ENCODE data around the gene RASSF10.

Gene RASSF10

GRCh38 chr11:12994476-12994875 lies 14.6 kb upstream of the RASSF10 start:
- H4K8ac ChIP-seq (ENCODE audit: low read depth, low read length) = no peak overlapping the region
- no peaks in the 10 kb centered on the region for H3K27me3 ChIP-seq (ENCODE audit: control insufficient read depth in 3 of 3, insufficient read depth in 3 of 3, low read depth in 1 of 3, low read length in 3 of 3)
- no peaks in the 10 kb centered on the region for H3K79me1 ChIP-seq (ENCODE audit: low read depth, low read length)
- H3K4me2 ChIP-seq (ENCODE audit: insufficient read depth, low read length, poor library complexity, severe bottlenecking) = no peak overlapping the region
- H2BK120ac ChIP-seq (ENCODE audit: low read depth, low read length) = no peak overlapping the region
- no peak overlapping the region for H3K14ac ChIP-seq (ENCODE audit: low read length)
- H3K36me3 ChIP-seq (replicated peaks in 1 of 2; ENCODE audit: control insufficient read depth in 2 of 2, insufficient read depth in 2 of 2, low read length in 2 of 2) = no peaks in the 10 kb centered on the region
- H3K4ac ChIP-seq (ENCODE audit: low read length) = no peak overlapping the region
- H3K4me1 ChIP-seq (ENCODE audit: control insufficient read depth in 2 of 2, insufficient read depth in 1 of 2, low read depth in 1 of 2, low read length in 2 of 2) = peaks cover 0 to 4% of the 10 kb centered on the region in 2 donors
- no peak overlapping the region for H3K9ac ChIP-seq (ENCODE audit: low read depth, low read length, poor library complexity)
- H2AFZ ChIP-seq (ENCODE audit: low read length) = no peak overlapping the region
- no peak overlapping the region for H2BK5ac ChIP-seq (ENCODE audit: low read length)
- H3K4me3 ChIP-seq (ENCODE audit: low read length in 2 of 2) = no peak overlapping the region
- no peak overlapping the region for H3K18ac ChIP-seq (ENCODE audit: low read length)
- H3K23ac ChIP-seq (ENCODE audit: low read depth, low read length, poor library complexity) = no peak overlapping the region
- H4K91ac ChIP-seq (ENCODE audit: low read depth, low read length, poor library complexity) = no peak overlapping the region
- DNase-seq (ENCODE audit: low spot score) = no peak
- no peak overlapping the region for H2AK5ac ChIP-seq (ENCODE audit: low read depth, low read length)
- WGBS, 2 donors (ENCODE audit: extremely low coverage in 2 of 2, insufficient read length in 2 of 2, insufficient replicate concordance in 1 of 2) = no CpG with 5 or more reads among the region's 2 CpGs
- no peak overlapping the region for H2BK12ac ChIP-seq (ENCODE audit: low read length)
- peaks cover 2 to 5% of the 10 kb centered on the region in 2 donors for H3K9me3 ChIP-seq (replicated peaks in 1 of 2; ENCODE audit: control insufficient read depth in 2 of 2, insufficient read depth in 1 of 2, low read depth in 1 of 2, low read length in 2 of 2)
- no peak overlapping the region for H3K27ac ChIP-seq (replicated peaks; ENCODE audit: low read length)
- no peak overlapping the region for H2BK15ac ChIP-seq (ENCODE audit: low read length)

DNA sequence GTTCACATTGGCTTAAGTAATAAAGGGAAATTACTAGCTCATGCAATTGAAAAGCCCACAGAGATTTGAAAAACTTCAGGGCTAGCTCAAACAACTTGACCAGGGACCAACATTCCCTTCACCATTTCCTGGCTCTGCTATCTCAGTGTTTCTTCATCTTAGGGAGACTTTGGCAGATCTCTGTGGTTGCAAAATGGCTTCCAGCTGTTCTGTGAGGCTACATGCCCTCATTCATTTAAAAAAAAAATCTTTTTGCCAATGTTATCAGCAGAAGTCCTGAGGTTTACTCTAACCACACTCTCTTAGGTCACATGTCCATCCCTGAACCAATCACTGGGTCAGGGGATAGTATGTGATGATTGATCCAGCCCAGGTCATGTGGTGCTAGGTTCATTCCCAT lies 13.9 kb upstream of the RASSF10 start:
- H2BK15ac ChIP-seq (ENCODE audit: low read length) = no peak overlapping the region
- H3K9ac ChIP-seq (ENCODE audit: low read depth, low read length, poor library complexity) = no peak overlapping the region
- peaks cover 0 to under 1% of the 10 kb centered on the region in 2 donors for H3K36me3 ChIP-seq (replicated peaks in 1 of 2; ENCODE audit: control insufficient read depth in 2 of 2, insufficient read depth in 2 of 2, low read length in 2 of 2)
- H3K27me3 ChIP-seq (ENCODE audit: control insufficient read depth in 3 of 3, insufficient read depth in 3 of 3, low read depth in 1 of 3, low read length in 3 of 3) = no peaks in the 10 kb centered on the region
- H3K4me3 ChIP-seq (ENCODE audit: low read length in 2 of 2) = no peak overlapping the region
- no peak overlapping the region for H2BK120ac ChIP-seq (ENCODE audit: low read depth, low read length)
- H2AFZ ChIP-seq (ENCODE audit: low read length) = no peak overlapping the region
- no peak for DNase-seq (ENCODE audit: low spot score)
- no peak overlapping the region for H2BK12ac ChIP-seq (ENCODE audit: low read length)
- no peak overlapping the region for H3K4ac ChIP-seq (ENCODE audit: low read length)
- H3K4me1 ChIP-seq (ENCODE audit: control insufficient read depth in 2 of 2, insufficient read depth in 1 of 2, low read depth in 1 of 2, low read length in 2 of 2) = no peaks in the 10 kb centered on the region
- no peak overlapping the region for H3K4me2 ChIP-seq (ENCODE audit: insufficient read depth, low read length, poor library complexity, severe bottlenecking)
- no peak overlapping the region for H4K8ac ChIP-seq (ENCODE audit: low read depth, low read length)
- H3K79me1 ChIP-seq (ENCODE audit: low read depth, low read length) = no peaks in the 10 kb centered on the region
- no peak overlapping the region for H3K18ac ChIP-seq (ENCODE audit: low read length)
- no peak overlapping the region for H3K14ac ChIP-seq (ENCODE audit: low read length)
- H2AK5ac ChIP-seq (ENCODE audit: low read depth, low read length) = no peak overlapping the region
- H2BK5ac ChIP-seq (ENCODE audit: low read length) = no peak overlapping the region
- no peak overlapping the region for H3K23ac ChIP-seq (ENCODE audit: low read depth, low read length, poor library complexity)
- H4K91ac ChIP-seq (ENCODE audit: low read depth, low read length, poor library complexity) = no peak overlapping the region
- H3K27ac ChIP-seq (replicated peaks; ENCODE audit: low read length) = no peak overlapping the region
- no peaks in the 10 kb centered on the region for H3K9me3 ChIP-seq (replicated peaks in 1 of 2; ENCODE audit: control insufficient read depth in 2 of 2, insufficient read depth in 1 of 2, low read depth in 1 of 2, low read length in 2 of 2)

DNA sequence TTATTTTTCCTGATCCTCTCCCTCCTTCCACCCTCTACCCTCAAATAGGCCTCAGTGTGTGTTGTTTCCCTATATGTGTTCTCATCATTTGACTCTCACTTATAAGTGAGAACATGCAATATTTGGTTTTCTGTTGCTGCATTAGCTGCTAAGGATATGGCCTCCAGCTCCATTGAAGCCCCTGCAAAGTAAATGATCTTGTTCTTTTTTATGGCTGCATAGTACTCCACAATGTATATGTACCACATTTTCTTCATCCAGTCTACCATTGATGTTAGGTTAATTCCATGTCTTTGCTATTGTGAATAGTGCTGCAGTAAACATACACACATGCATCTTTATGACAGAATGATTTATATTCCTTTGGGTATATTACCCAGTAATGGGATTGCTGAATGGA lies 13.3 kb upstream of the RASSF10 start:
- H3K14ac ChIP-seq (ENCODE audit: low read length) = no peak overlapping the region
- no peak for DNase-seq (ENCODE audit: low spot score)
- no peak overlapping the region for H3K18ac ChIP-seq (ENCODE audit: low read length)

GRCh38 chr11:12997168-12997567 lies 11.9 kb upstream of the RASSF10 start:
- Histone ChIP-seq H3K36me3 (replicated peaks in 1 of 2; ENCODE audit: control insufficient read depth in 2 of 2, insufficient read depth in 2 of 2, low read length in 2 of 2) (peaks cover 0 to 2% of the 10 kb centered on the region in 2 donors), H3K23ac (ENCODE audit: low read depth, low read length, poor library complexity) (no peak overlapping the region), H3K18ac (ENCODE audit: low read length) (no peak overlapping the region)

More for the DNA sequence above, 13.3 kb upstream of the RASSF10 start:
- Histone ChIP-seq H3K9ac (ENCODE audit: low read depth, low read length, poor library complexity) (no peak overlapping the region), H3K4me2 (ENCODE audit: insufficient read depth, low read length, poor library complexity, severe bottlenecking) (no peak overlapping the region), H2AFZ (ENCODE audit: low read length) (no peak overlapping the region), H3K9me3 (replicated peaks in 1 of 2; ENCODE audit: control insufficient read depth in 2 of 2, insufficient read depth in 1 of 2, low read depth in 1 of 2, low read length in 2 of 2) (no peaks in the 10 kb centered on the region), H2BK15ac (ENCODE audit: low read length) (no peak overlapping the region), H3K23ac (ENCODE audit: low read depth, low read length, poor library complexity) (no peak overlapping the region), H3K4ac (ENCODE audit: low read length) (no peak overlapping the region), H4K91ac (ENCODE audit: low read depth, low read length, poor library complexity) (no peak overlapping the region), H2AK5ac (ENCODE audit: low read depth, low read length) (no peak overlapping the region), H3K27me3 (ENCODE audit: control insufficient read depth in 3 of 3, insufficient read depth in 3 of 3, low read depth in 1 of 3, low read length in 3 of 3) (no peaks in the 10 kb centered on the region), H4K8ac (ENCODE audit: low read depth, low read length) (no peak overlapping the region), H3K4me3 (ENCODE audit: low read length in 2 of 2) (no peak overlapping the region), H2BK5ac (ENCODE audit: low read length) (no peak overlapping the region), H2BK120ac (ENCODE audit: low read depth, low read length) (no peak overlapping the region), H3K4me1 (ENCODE audit: control insufficient read depth in 2 of 2, insufficient read depth in 1 of 2, low read depth in 1 of 2, low read length in 2 of 2) (no peaks in the 10 kb centered on the region), H3K79me1 (ENCODE audit: low read depth, low read length) (no peaks in the 10 kb centered on the region), H3K36me3 (replicated peaks in 1 of 2; ENCODE audit: control insufficient read depth in 2 of 2, insufficient read depth in 2 of 2, low read length in 2 of 2) (peaks cover 0 to 2% of the 10 kb centered on the region in 2 donors), H2BK12ac (ENCODE audit: low read length) (no peak overlapping the region), H3K27ac (replicated peaks; ENCODE audit: low read length) (no peak overlapping the region)

More at GRCh38 chr11:12997168-12997567, 11.9 kb upstream of the RASSF10 start:
- Histone ChIP-seq H2BK5ac (ENCODE audit: low read length) (no peak overlapping the region), H3K79me1 (ENCODE audit: low read depth, low read length) (no peaks in the 10 kb centered on the region), H2BK12ac (ENCODE audit: low read length) (no peak overlapping the region), H3K4me2 (ENCODE audit: insufficient read depth, low read length, poor library complexity, severe bottlenecking) (no peak overlapping the region), H4K91ac (ENCODE audit: low read depth, low read length, poor library complexity) (no peak overlapping the region), H3K4ac (ENCODE audit: low read length) (no peak overlapping the region), H3K14ac (ENCODE audit: low read length) (no peak overlapping the region), H3K27ac (replicated peaks; ENCODE audit: low read length) (no peak overlapping the region), H4K8ac (ENCODE audit: low read depth, low read length) (no peak overlapping the region), H3K9ac (ENCODE audit: low read depth, low read length, poor library complexity) (no peak overlapping the region), H2BK120ac (ENCODE audit: low read depth, low read length) (no peak overlapping the region), H2AFZ (ENCODE audit: low read length) (no peak overlapping the region), H2BK15ac (ENCODE audit: low read length) (no peak overlapping the region), H2AK5ac (ENCODE audit: low read depth, low read length) (no peak overlapping the region), H3K9me3 (replicated peaks in 1 of 2; ENCODE audit: control insufficient read depth in 2 of 2, insufficient read depth in 1 of 2, low read depth in 1 of 2, low read length in 2 of 2) (peaks cover 0 to 3% of the 10 kb centered on the region in 2 donors), H3K4me3 (ENCODE audit: low read length in 2 of 2) (no peak overlapping the region), H3K4me1 (ENCODE audit: control insufficient read depth in 2 of 2, insufficient read depth in 1 of 2, low read depth in 1 of 2, low read length in 2 of 2) (no peaks in the 10 kb centered on the region), H3K27me3 (ENCODE audit: control insufficient read depth in 3 of 3, insufficient read depth in 3 of 3, low read depth in 1 of 3, low read length in 3 of 3) (no peaks in the 10 kb centered on the region)
- no peak for DNase-seq (ENCODE audit: low spot score)
- WGBS, 2 donors (ENCODE audit: extremely low coverage in 2 of 2, insufficient read length in 2 of 2, insufficient replicate concordance in 1 of 2) = no CpG with 5 or more reads among the region's 1 CpG

Data from neuronal stem cell (in vitro differentiated cells).